H9 (cell line): ENCODE measurements around the gene TMEM79. TPM values are rescaled to one million over a fixed set of nuclear protein-coding genes. Genes with fewer than 3 reads are reported as not detected.
A peak's percentile ranks its signal among the peaks of the same experiment; 100 is the strongest.

ENCODE experiments used
- DNase-seq: peaks from one replicate; pipeline ENCODE4 v3.0.0-alpha.2; 2017
- H2AFZ ChIP-seq: one replicate; pipeline ENCODE4 v1.6.1; 2013; ENCODE audit warnings: mild to moderate bottlenecking, low read length, control low read depth, moderate library complexity
- H2AK5ac ChIP-seq: 2 replicates; pipeline ENCODE4 v1.6.1; 2013; ENCODE audit warnings: low read length, control low read depth, mixed read lengths; ENCODE audit not compliant: insufficient read length
- H2BK120ac ChIP-seq: one replicate; pipeline ENCODE4 v1.6.1; 2013; ENCODE audit warnings: low read depth, mild to moderate bottlenecking, low read length, control low read depth, inconsistent platforms; ENCODE audit not compliant: poor library complexity, severe bottlenecking
- H2BK12ac ChIP-seq: 2 replicates; pipeline ENCODE4 v1.6.1; 2013; ENCODE audit warnings: low read length, control low read depth, mixed read lengths, low read depth; ENCODE audit not compliant: insufficient read length
- H2BK15ac ChIP-seq: 2 replicates; pipeline ENCODE4 v1.6.1; 2013; ENCODE audit warnings: low read depth, low read length, control low read depth
- H2BK20ac ChIP-seq: one replicate; pipeline ENCODE4 v1.6.1; 2013; ENCODE audit warnings: low read depth, mild to moderate bottlenecking, low read length, control low read depth, inconsistent platforms; ENCODE audit not compliant: poor library complexity, severe bottlenecking
- H2BK5ac ChIP-seq: 2 replicates; pipeline ENCODE4 v1.6.1; 2013; ENCODE audit warnings: low read length, control low read depth, mixed read lengths; ENCODE audit not compliant: insufficient read length
- H3K14ac ChIP-seq: 2 replicates; pipeline ENCODE4 v1.6.1; 2013; ENCODE audit warnings: low read length, control low read depth; ENCODE audit not compliant: insufficient read depth
- H3K18ac ChIP-seq: 2 replicates; pipeline ENCODE4 v1.6.1; 2013; ENCODE audit warnings: low read depth, mild to moderate bottlenecking, mixed read lengths, low read length, control low read depth; ENCODE audit not compliant: insufficient read length
- H3K23ac ChIP-seq: 2 replicates; pipeline ENCODE4 v1.6.1; 2013; ENCODE audit warnings: low read length, control low read depth, mixed read lengths, low read depth; ENCODE audit not compliant: insufficient read length
- H3K23me2 ChIP-seq: 2 replicates; pipeline ENCODE4 v1.6.1; 2013; ENCODE audit warnings: low read depth, mild to moderate bottlenecking, mixed read lengths, low read length, control low read depth; ENCODE audit not compliant: insufficient read length, poor library complexity, severe bottlenecking
- H3K27ac ChIP-seq: 2 replicates; pipeline ENCODE4 v1.5.1; 2013; ENCODE audit warnings: low read length, control low read depth, mixed read lengths, low read depth; ENCODE audit not compliant: insufficient read length
- H3K27me3 ChIP-seq: 2 replicates; pipeline ENCODE4 v1.6.1; 2013; ENCODE audit warnings: low read length, control low read depth, inconsistent platforms; ENCODE audit not compliant: insufficient read depth
- H3K4ac ChIP-seq: 2 replicates; pipeline ENCODE4 v1.6.1; 2013; ENCODE audit warnings: low read depth, mild to moderate bottlenecking, control low read depth, inconsistent platforms, low read length, moderate library complexity
- H3K4me1 ChIP-seq: 2 replicates; pipeline ENCODE4 v1.6.1; 2013; ENCODE audit warnings: low read length, control low read depth, inconsistent platforms; ENCODE audit not compliant: insufficient read depth
- H3K4me2 ChIP-seq: 2 replicates; pipeline ENCODE4 v1.6.1; 2013; ENCODE audit warnings: low read length, control low read depth, mixed read lengths; ENCODE audit not compliant: insufficient read length, insufficient read depth
- H3K56ac ChIP-seq: 2 replicates; pipeline ENCODE4 v1.6.1; 2013; ENCODE audit warnings: low read depth, mild to moderate bottlenecking, mixed read lengths, low read length, control low read depth; ENCODE audit not compliant: insufficient read length
- H3K79me1 ChIP-seq: 2 replicates; pipeline ENCODE4 v1.6.1; 2013; ENCODE audit warnings: low read depth, mild to moderate bottlenecking, moderate library complexity, low read length, control low read depth, inconsistent platforms; ENCODE audit not compliant: insufficient read depth, poor library complexity, severe bottlenecking
- H3K79me2 ChIP-seq: 2 replicates; pipeline ENCODE4 v1.6.1; 2013; ENCODE audit warnings: low read length, control low read depth, inconsistent platforms; ENCODE audit not compliant: insufficient read depth
- H3K9ac ChIP-seq: 2 replicates; pipeline ENCODE4 v1.6.1; 2013; ENCODE audit warnings: low read length, control low read depth, mixed read lengths; ENCODE audit not compliant: insufficient read length; ENCODE audit errors: extremely low read depth
- H3K9me3 ChIP-seq: one replicate; pipeline ENCODE4 v1.6.1; 2013; ENCODE audit warnings: low read depth, low read length, inconsistent platforms; ENCODE audit not compliant: control insufficient read depth
- H3T11ph ChIP-seq: one replicate; pipeline ENCODE4 v1.6.1; 2013; ENCODE audit warnings: mild to moderate bottlenecking, low read length, control low read depth, inconsistent platforms
- H4K20me1 ChIP-seq: one replicate; pipeline ENCODE4 v1.6.1; 2013; ENCODE audit not compliant: control insufficient read depth, insufficient read length, insufficient read depth
- H4K5ac ChIP-seq: 2 replicates; pipeline ENCODE4 v1.6.1; 2013; ENCODE audit warnings: low read depth, mild to moderate bottlenecking, mixed read lengths, low read length, control low read depth; ENCODE audit not compliant: insufficient read length
- H4K8ac ChIP-seq: replicated peaks from 2 replicates; pipeline ENCODE4 v1.6.1; 2013; ENCODE audit warnings: low read length, control low read depth, mixed read lengths, low read depth; ENCODE audit not compliant: insufficient read length
- H4K91ac ChIP-seq: 2 replicates; pipeline ENCODE4 v1.6.1; 2013; ENCODE audit warnings: low read depth, mild to moderate bottlenecking, moderate library complexity, mixed read lengths, low read length, control low read depth; ENCODE audit not compliant: insufficient read length
- H3K27ac Mint-ChIP-seq, 3 experiments: 2 replicates in 2 of 3; 3 replicates in 1 of 3; pipeline ENCODE4 v1.8.0; 2020 to 2021; ENCODE audit warnings: mixed read lengths in 3 of 3, mild to moderate bottlenecking in 1 of 3, moderate library complexity in 1 of 3
- H3K27me3 Mint-ChIP-seq: 2 replicates; pipeline ENCODE4 v1.8.0; 2021; ENCODE audit warnings: low read depth, mild to moderate bottlenecking, moderate library complexity, mixed read lengths
- H3K36me3 Mint-ChIP-seq, 3 experiments: 2 replicates in 2 of 3; 3 replicates in 1 of 3; pipeline ENCODE4 v1.8.0; 2020 to 2021; ENCODE audit warnings: low read depth in 3 of 3, mixed read lengths in 3 of 3; ENCODE audit not compliant: insufficient read depth in 1 of 3
- H3K4me1 Mint-ChIP-seq, 2 experiments: 2 replicates each; pipeline ENCODE4 v1.8.0; 2020; ENCODE audit warnings: mixed read lengths in 2 of 2
- H3K4me3 Mint-ChIP-seq, 2 experiments: 2 replicates in 1 of 2; 3 replicates in 1 of 2; pipeline ENCODE4 v1.8.0; 2020 to 2021; ENCODE audit warnings: mild to moderate bottlenecking in 2 of 2, mixed read lengths in 2 of 2, moderate library complexity in 1 of 2
- H3K9me3 Mint-ChIP-seq, 2 experiments: 2 replicates in 1 of 2; 3 replicates in 1 of 2; pipeline ENCODE4 v1.8.0; 2020; ENCODE audit warnings: mild to moderate bottlenecking in 2 of 2, mixed read lengths in 2 of 2, moderate library complexity in 1 of 2
- CTCF ChIP-seq: fragments of 200-600 bp; sonication (generic); conservative IDR thresholded peaks from 3 replicates; pipeline ENCODE4 v1.8.0; 2021; ENCODE audit warnings: antibody characterized with exemption, mild to moderate bottlenecking
- WGBS: extraction: QIAGEN DNeasy Blood & Tissue Kit; methylation state at CpG from one replicate; pipeline ENCODE4 v1.1.7; 2013; ENCODE audit warnings: missing lambda C conversion rate, low lambda C conversion rate, mixed read lengths; ENCODE audit not compliant: insufficient read length; ENCODE audit errors: extremely low coverage; 5-methylcytosine and 5-hydroxymethylcytosine counted together
- total RNA-seq: library from RNA; stranded (reverse); gene quantifications from 2 replicates; pipeline ENCODE4 v1.2.1, GENCODE V29; 2021

TMEM79 gene
- total RNA-seq, 1 experiment from 2014 or later, result 2.6 TPM

GRCh38 chr1:156286061-156286460, 1.9 kb downstream of the TMEM79 start:
- Histone ChIP-seq H4K20me1 (no peaks in the 10 kb centered on the region), H3K4me2 (no peak overlapping the region), H3K18ac (no peak overlapping the region), H4K5ac (no peak overlapping the region), H2AK5ac (no peak overlapping the region), H2BK120ac (no peak overlapping the region), H2BK15ac (no peak overlapping the region), H3K9me3 (no peaks in the 10 kb centered on the region), H3K4me1 (no peaks in the 10 kb centered on the region), H2AFZ (no peak overlapping the region), H3K23me2 (peaks cover 12% of the 10 kb centered on the region), H3K23ac (no peak overlapping the region), H2BK12ac (no peak overlapping the region), H3K79me2 (peaks cover 11% of the 10 kb centered on the region), H4K91ac (no peak overlapping the region), H3K27me3 (no peaks in the 10 kb centered on the region; the same call in 1 of the 2 replicates), H3K79me1 (no peaks in the 10 kb centered on the region), H3K9ac (no peak overlapping the region), H3T11ph (no peak overlapping the region), H3K27ac (no peak overlapping the region), H2BK20ac (no peak overlapping the region), H3K14ac (no peak overlapping the region), H3K4ac (no peak overlapping the region), H2BK5ac (no peak overlapping the region), H4K8ac (no peak overlapping the region), H3K56ac (no peak overlapping the region)
- no CpG with 5 or more reads among the region's 8 CpGs for WGBS
- TF ChIP-seq CTCF, result no peak
- no peaks in the 10 kb centered on the region; the same call in 1 of the 2 replicates for H3K27me3 Mint-ChIP-seq
- H3K27ac Mint-ChIP-seq, result 0 out of 7 replicates have a peak overlapping the region, but pooled peaks of 1 of the 3 experiments have one; percentile 29
- peaks cover 23 to 29% of the 10 kb centered on the region in 2 experiments for H3K4me1 Mint-ChIP-seq
- no peaks in the 10 kb centered on the region for H3K9me3 Mint-ChIP-seq
- 0 out of 7 replicates have a peak, but pooled peaks cover 0 to 5% (median 0%) of the 10 kb centered on the region in 3 experiments for H3K36me3 Mint-ChIP-seq
- no peak for DNase-seq
- H3K4me3 Mint-ChIP-seq, result no peak overlapping the region
